Trophoblast cell (in vitro differentiated cells and primary cell): Measurements from ENCODE around the gene RNU1-1.
"Not testable (repeated sequence)": the region's sequence is repeated elsewhere in the genome, so short reads cannot be mapped to it uniquely, and the experiment has no call there.

Experiments
- DNase-seq, 2 donors: peaks; one replicate each; pipeline ENCODE4 v3.0.0-alpha.2; 2016
- H2AFZ ChIP-seq: 2 replicates; pipeline ENCODE4 v1.6.1; 2013; ENCODE audit warnings: low read length, moderate library complexity, mild to moderate bottlenecking; ENCODE audit not compliant: insufficient read depth, poor library complexity
- H2AK5ac ChIP-seq: 2 replicates; pipeline ENCODE4 v1.6.1; 2013; ENCODE audit warnings: mild to moderate bottlenecking, low read length
- H2BK120ac ChIP-seq: 2 replicates; pipeline ENCODE4 v1.6.1; 2013; ENCODE audit warnings: low read length, mild to moderate bottlenecking, moderate library complexity; ENCODE audit not compliant: insufficient read depth, poor library complexity
- H2BK12ac ChIP-seq: 2 replicates; pipeline ENCODE4 v1.6.1; 2013; ENCODE audit warnings: mild to moderate bottlenecking, low read length, moderate library complexity
- H2BK5ac ChIP-seq: 2 replicates; pipeline ENCODE4 v1.6.1; 2013; ENCODE audit warnings: low read length, low read depth, moderate library complexity, mild to moderate bottlenecking; ENCODE audit not compliant: poor library complexity
- H3K14ac ChIP-seq: 2 replicates; pipeline ENCODE4 v1.6.1; 2013; ENCODE audit warnings: mild to moderate bottlenecking, low read length
- H3K18ac ChIP-seq: 2 replicates; pipeline ENCODE4 v1.6.1; 2013; ENCODE audit warnings: mild to moderate bottlenecking, low read length
- H3K23ac ChIP-seq: 2 replicates; pipeline ENCODE4 v1.6.1; 2013; ENCODE audit warnings: low read length
- H3K27ac ChIP-seq: 2 replicates; pipeline ENCODE4 v1.5.1; 2013; ENCODE audit warnings: low read depth, mild to moderate bottlenecking, inconsistent platforms, low read length, moderate library complexity
- H3K27me3 ChIP-seq: 2 replicates; pipeline ENCODE4 v1.6.1; 2013; ENCODE audit warnings: inconsistent platforms, mild to moderate bottlenecking, low read length, moderate library complexity; ENCODE audit not compliant: insufficient read depth
- H3K36me3 ChIP-seq, 2 experiments: 1 replicate in 1 of 2; 2 replicates in 1 of 2; pipeline ENCODE4 v1.6.1; 2013; ENCODE audit warnings: low read length in 2 of 2, mild to moderate bottlenecking in 2 of 2, moderate library complexity in 1 of 2; ENCODE audit not compliant: insufficient read depth in 2 of 2, control insufficient read depth in 1 of 2
- H3K4ac ChIP-seq: 2 replicates; pipeline ENCODE4 v1.6.1; 2013; ENCODE audit warnings: low read depth, mild to moderate bottlenecking, low read length, moderate library complexity
- H3K4me1 ChIP-seq, 2 experiments: 1 replicate in 1 of 2; 2 replicates in 1 of 2; pipeline ENCODE4 v1.6.1; 2013; ENCODE audit warnings: low read length in 2 of 2, mild to moderate bottlenecking in 2 of 2, moderate library complexity in 1 of 2; ENCODE audit not compliant: insufficient read depth in 2 of 2, control insufficient read depth in 1 of 2
- H3K4me2 ChIP-seq: 2 replicates; pipeline ENCODE4 v1.6.1; 2013; ENCODE audit warnings: inconsistent platforms, mild to moderate bottlenecking, low read length, moderate library complexity
- H3K4me3 ChIP-seq: 2 replicates; pipeline ENCODE4 v1.5.1; 2013; ENCODE audit warnings: mild to moderate bottlenecking, low read depth, low read length, inconsistent platforms
- H3K79me1 ChIP-seq: one replicate; pipeline ENCODE4 v1.6.1; 2013; ENCODE audit warnings: low read length
- H3K79me2 ChIP-seq: 2 replicates; pipeline ENCODE4 v1.6.1; 2013; ENCODE audit warnings: low read length, mild to moderate bottlenecking; ENCODE audit not compliant: control insufficient read depth, insufficient read depth, poor library complexity
- H3K9ac ChIP-seq: 2 replicates; pipeline ENCODE4 v1.6.1; 2013; ENCODE audit warnings: mild to moderate bottlenecking, low read length
- H3K9me3 ChIP-seq: 2 replicates; pipeline ENCODE4 v1.6.1; 2013; ENCODE audit warnings: low read depth, mild to moderate bottlenecking, control low read depth, inconsistent platforms, low read length; ENCODE audit not compliant: insufficient read depth
- H4K12ac ChIP-seq: 2 replicates; pipeline ENCODE4 v1.6.1; 2013; ENCODE audit warnings: low read depth, mild to moderate bottlenecking, low read length, moderate library complexity
- H4K8ac ChIP-seq: 2 replicates; pipeline ENCODE4 v1.6.1; 2013; ENCODE audit warnings: low read depth, mild to moderate bottlenecking, low read length, moderate library complexity
- H4K91ac ChIP-seq: one replicate; pipeline ENCODE4 v1.6.1; 2013; ENCODE audit warnings: low read depth, mild to moderate bottlenecking, low read length, moderate library complexity
- WGBS: extraction: QIAGEN DNeasy Blood & Tissue Kit; methylation state at CpG from one replicate; pipeline ENCODE4 v1.1.7; 2013; ENCODE audit warnings: missing lambda C conversion rate; ENCODE audit not compliant: insufficient read length, insufficient coverage; ENCODE audit errors: extremely low coverage; 5-methylcytosine and 5-hydroxymethylcytosine counted together

Gene RNU1-1

DNA sequence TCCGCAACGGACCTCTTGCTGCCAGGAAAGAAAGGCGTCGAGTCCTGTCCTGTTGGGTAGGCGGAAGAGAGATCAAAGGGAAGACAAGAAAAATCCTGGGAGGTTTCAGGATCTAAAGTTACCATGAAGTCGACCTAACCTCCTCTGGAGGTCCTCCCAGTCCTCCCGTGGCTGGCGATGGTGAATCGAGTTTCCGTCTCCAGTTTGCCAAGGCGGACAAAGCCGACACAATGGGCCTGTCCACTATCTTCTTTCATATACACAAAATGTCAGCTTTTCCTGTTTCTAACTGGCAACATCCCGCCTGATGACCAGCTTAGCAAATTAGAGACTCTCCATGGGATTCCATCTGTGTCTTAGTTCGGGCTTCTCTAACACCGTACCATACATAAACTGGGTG is 22.7 kb upstream of the RNU1-1 start:
- H2AK5ac ChIP-seq, H3K4me2 ChIP-seq, DNase-seq, H3K27ac ChIP-seq, H2BK12ac ChIP-seq, H3K36me3 ChIP-seq, H3K23ac ChIP-seq, H2BK120ac ChIP-seq, H3K4me1 ChIP-seq, H3K9me3 ChIP-seq, H3K14ac ChIP-seq, H4K12ac ChIP-seq, H4K91ac ChIP-seq, H2BK5ac ChIP-seq, H3K18ac ChIP-seq, H3K4ac ChIP-seq, H3K79me1 ChIP-seq, H3K27me3 ChIP-seq, H3K79me2 ChIP-seq, H4K8ac ChIP-seq, H2AFZ ChIP-seq, H3K9ac ChIP-seq, H3K4me3 ChIP-seq: not testable (repeated sequence)
- no CpG with 5 or more reads among the region's 15 CpGs for whole genome bisulfite sequencing

DNA sequence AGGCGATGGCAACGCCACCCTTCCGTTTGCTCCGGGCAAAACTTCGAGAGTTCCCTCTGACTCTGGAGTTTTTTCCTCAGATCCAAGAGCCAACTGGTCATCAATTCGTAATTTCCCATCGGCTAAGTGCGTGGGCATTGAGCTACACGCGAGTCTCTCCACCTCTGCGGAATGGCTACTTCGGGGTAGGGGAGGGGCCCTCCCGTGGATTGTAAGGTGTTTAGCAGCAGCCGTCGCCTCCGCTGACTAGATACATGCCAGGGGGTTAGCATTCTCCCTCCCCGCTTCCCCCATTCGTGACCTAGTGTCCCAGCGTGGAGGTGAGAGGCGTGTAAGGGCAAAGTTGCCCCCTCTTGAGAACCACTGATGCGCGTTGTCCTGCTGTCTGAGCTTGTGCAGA is 21.8 kb upstream of the RNU1-1 start:
- H2BK120ac ChIP-seq, H3K9ac ChIP-seq, H4K8ac ChIP-seq, H2BK5ac ChIP-seq, H3K23ac ChIP-seq, H3K9me3 ChIP-seq, H3K14ac ChIP-seq, DNase-seq, H3K4ac ChIP-seq, H3K27me3 ChIP-seq, H3K4me2 ChIP-seq, H4K12ac ChIP-seq, H3K27ac ChIP-seq, H4K91ac ChIP-seq, H2AFZ ChIP-seq, H3K4me3 ChIP-seq, H3K36me3 ChIP-seq, H3K4me1 ChIP-seq, H3K18ac ChIP-seq, H2BK12ac ChIP-seq, H3K79me1 ChIP-seq, H3K79me2 ChIP-seq, H2AK5ac ChIP-seq: not testable (repeated sequence)
- no CpG with 5 or more reads among the region's 22 CpGs for WGBS

- H3K4me1 ChIP-seq, H2BK5ac ChIP-seq, H4K12ac ChIP-seq, H2AK5ac ChIP-seq, H3K36me3 ChIP-seq, H3K4ac ChIP-seq, H3K79me2 ChIP-seq, H3K23ac ChIP-seq, H3K27ac ChIP-seq, H3K14ac ChIP-seq, H2AFZ ChIP-seq, H4K8ac ChIP-seq, H3K27me3 ChIP-seq, H4K91ac ChIP-seq, H3K18ac ChIP-seq, H3K9me3 ChIP-seq, H3K9ac ChIP-seq, H2BK12ac ChIP-seq, H3K79me1 ChIP-seq, H2BK120ac ChIP-seq: not testable (repeated sequence)
- peak in 1 of 2 donors; percentile 29 for DNase-seq
- Histone ChIP-seq H3K4me2 (peak overlapping the region; percentile 48), H3K4me3 (peak overlapping the region; percentile 60)
- no CpG with 5 or more reads among the region's 34 CpGs for WGBS
Observed at GRCh38 chr1:16535487-16535886, 21.4 kb upstream of the RNU1-1 start.

DNA sequence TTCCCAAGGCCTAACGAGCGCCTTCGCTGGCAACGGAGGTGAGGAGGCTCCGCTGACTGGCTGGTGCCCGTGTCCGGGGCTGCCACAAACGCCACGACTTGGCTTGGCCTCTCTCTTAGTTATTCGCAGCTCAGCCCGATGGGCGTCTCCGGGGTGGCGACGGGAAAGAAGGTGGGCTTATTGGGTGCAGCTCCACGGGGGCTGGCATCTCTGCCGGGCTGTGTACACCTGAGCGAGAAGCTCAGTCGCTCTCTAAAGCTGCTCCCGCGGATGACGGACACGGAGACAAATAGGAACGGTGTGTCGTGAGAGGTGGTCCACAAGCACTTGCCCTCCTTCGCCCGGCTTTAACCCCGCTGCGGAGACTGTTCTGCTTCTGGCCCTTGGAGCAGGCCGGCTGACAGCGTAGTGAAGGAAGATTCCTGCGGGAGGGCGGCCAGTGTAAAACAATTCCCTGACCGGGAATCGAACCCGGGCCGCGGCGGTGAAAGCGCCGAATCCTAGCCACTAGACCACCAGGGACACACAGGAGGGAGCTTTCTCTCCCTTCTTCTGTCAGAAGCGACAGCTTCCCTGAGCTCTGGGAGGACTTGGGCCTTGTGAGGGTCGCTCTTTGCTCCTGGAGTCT is 20.9 kb upstream of the RNU1-1 start:
- H2BK12ac ChIP-seq, H3K14ac ChIP-seq, H3K27me3 ChIP-seq, H2AFZ ChIP-seq, H3K9me3 ChIP-seq, H3K4ac ChIP-seq, H2BK120ac ChIP-seq, H3K27ac ChIP-seq, H3K4me3 ChIP-seq, H4K8ac ChIP-seq, H4K91ac ChIP-seq, H3K18ac ChIP-seq, H2AK5ac ChIP-seq, H3K79me1 ChIP-seq, H3K23ac ChIP-seq, H3K36me3 ChIP-seq, H2BK5ac ChIP-seq, H4K12ac ChIP-seq, H3K9ac ChIP-seq, H3K79me2 ChIP-seq, H3K4me1 ChIP-seq: not testable (repeated sequence)
- no CpG with 5 or more reads among the region's 43 CpGs for WGBS
- peak in 1 of 2 donors; percentile 33 for DNase-seq
- peak overlapping the region; percentile 48 for H3K4me2 ChIP-seq
